ENCODE measurements around the gene TBC1D8. TPM values are rescaled to one million over a fixed set of nuclear protein-coding genes. Genes with fewer than 3 reads are reported as not detected.

TBC1D8 gene
- total RNA-seq, 2 experiments from 2014 or later = 0.73 to 1.1 TPM

- POLR2A ChIA-PET = no interaction called here
- CTCF ChIA-PET = no interaction called here
Measured at GRCh38 chr2:100972452-100972851, 178.7 kb downstream of the TBC1D8 start.

DNA sequence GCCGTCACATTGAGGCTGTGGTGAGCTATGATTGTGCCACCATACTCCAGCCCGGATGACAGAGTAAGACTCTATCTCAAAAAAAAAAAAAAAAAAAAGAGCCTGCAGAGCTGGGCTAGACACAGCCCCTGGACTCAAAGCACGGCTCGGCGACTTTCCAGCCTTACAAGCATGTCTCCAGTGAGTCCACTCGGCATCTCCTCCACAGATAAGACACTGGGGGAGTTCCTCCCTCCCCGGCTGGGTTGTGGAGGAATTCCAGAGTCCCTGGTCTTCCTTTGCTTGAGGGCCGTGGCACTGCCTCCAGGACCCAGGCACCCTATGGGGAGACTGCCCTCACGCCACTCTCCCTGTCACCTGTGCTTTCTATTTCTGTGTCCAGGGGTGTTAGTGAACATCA is 180.0 kb downstream of the TBC1D8 start:
- CTCF ChIA-PET = interaction anchor here (1.0 kb wide), 2 partner anchors 102 to 365 kb away, joined by 3 read pairs; no protein-coding TSS in a partner anchor
- POLR2A ChIA-PET = no interaction called here

- ChIA-PET POLR2A (no interaction called here), CTCF (interaction anchor here (0.5 kb wide), 1 partner anchor 101 kb away, joined by 3 read pairs; no protein-coding TSS in a partner anchor)
Measured at GRCh38 chr2:100969998-100970397, 181.2 kb downstream of the TBC1D8 start.

DNA sequence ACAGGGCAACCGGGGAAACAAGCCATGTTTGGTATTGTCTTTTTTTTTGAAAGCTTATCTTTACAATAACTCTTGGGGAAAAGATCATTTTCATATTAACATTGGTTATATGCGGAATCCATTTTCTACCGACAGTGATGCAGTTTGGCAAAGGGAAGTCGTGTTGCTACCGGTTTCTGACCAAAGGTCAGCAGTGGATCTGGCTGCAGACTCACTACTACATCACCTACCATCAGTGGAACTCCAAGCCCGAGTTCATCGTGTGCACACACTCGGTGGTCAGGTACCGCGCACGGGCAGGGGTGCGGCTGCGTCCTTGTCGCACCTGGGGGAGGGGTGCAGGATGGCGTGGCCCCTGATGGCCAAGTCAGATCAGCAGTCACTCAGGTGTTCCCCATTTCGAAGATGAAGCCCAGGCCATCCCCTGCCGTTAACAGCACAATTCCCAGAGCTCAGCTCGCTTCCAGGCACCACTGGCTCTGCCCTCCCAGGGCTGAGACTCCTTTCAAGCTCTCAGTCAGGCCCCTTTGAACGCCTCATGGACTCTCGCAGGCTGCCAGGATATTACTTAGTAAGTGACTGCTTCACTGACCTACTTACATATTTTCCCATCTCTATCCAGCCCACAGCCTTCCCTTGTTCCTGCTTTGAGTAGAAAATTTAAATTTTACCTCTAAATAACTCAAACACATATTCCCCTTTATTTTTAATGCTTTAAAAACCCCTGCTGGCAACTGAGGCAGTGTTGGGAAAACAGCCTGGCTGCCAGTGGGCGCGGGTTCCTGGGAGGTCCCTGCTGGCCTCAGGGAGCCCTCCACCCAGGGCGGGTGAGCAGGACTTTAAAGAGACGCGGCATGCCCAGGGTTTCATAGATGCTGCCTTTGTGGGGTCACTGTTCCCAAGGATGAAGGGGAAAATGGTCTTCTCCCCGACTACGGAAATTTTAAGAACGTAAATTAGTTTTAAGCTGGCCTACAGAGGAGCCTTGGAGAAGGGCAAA is 182.7 kb downstream of the TBC1D8 start:
- CTCF ChIA-PET = no interaction called here
- POLR2A ChIA-PET = no interaction called here

DNA sequence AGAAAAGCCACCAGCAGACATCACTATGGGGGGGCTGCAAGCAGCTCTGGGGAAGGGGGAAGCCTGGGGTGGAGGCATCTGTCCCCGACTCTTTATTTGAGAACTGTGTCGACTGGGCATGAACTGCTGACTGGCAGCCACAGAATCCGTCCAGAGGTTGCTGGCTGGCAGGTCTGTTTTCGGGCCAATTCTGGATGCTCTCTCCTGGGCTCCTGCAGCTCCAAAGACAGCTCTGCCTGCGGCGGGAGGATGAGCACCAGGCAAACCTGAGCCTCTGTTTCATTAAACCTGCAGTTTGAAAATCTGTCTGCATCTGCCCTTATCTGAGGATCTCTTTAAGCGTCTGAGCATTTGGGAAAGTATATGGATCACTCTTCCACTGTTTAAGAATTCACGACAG is 183.5 kb downstream of the TBC1D8 start:
- CTCF ChIA-PET = interaction anchor here (0.7 kb wide), 1 partner anchor 102 kb away, joined by 4 read pairs; no protein-coding TSS in a partner anchor
- POLR2A ChIA-PET = no interaction called here

- CTCF ChIA-PET = no interaction called here
Measured at GRCh38 chr2:100965596-100965995, 185.6 kb downstream of the TBC1D8 start.

DNA sequence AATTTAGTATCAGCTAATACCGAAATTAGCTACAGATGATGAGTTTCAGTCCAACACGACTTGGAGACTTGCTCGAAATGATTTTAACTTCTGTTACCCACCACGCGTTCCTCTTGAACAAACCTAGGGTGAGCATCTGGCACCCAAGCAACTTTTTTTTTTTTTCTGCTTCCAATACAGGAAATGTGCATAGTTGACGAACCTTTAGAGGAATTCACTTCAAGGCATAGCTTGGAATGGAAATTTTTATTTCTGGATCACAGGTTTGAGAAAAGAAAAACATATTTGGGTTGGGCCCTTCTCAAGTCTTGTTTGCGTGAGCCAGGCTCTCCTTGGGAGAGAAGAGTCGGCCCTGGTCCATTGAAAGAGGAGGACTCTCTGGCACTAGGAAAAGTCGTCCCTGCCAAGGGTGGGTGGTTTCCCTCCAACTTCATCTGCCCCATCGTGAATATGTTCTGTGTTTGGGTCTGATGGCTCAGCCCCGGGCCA is 186.5 kb downstream of the TBC1D8 start:
- ChIA-PET CTCF (interaction anchor here (0.6 kb wide), 1 partner anchor 352 kb away, joined by 5 read pairs; no protein-coding TSS in a partner anchor), POLR2A (no interaction called here)

More at GRCh38 chr2:100965596-100965995, 185.6 kb downstream of the TBC1D8 start:
- POLR2A ChIA-PET = no interaction called here

- CTCF ChIA-PET = no interaction called here
- POLR2A ChIA-PET = no interaction called here
Measured at GRCh38 chr2:100964222-100964621, 187.0 kb downstream of the TBC1D8 start.

DNA sequence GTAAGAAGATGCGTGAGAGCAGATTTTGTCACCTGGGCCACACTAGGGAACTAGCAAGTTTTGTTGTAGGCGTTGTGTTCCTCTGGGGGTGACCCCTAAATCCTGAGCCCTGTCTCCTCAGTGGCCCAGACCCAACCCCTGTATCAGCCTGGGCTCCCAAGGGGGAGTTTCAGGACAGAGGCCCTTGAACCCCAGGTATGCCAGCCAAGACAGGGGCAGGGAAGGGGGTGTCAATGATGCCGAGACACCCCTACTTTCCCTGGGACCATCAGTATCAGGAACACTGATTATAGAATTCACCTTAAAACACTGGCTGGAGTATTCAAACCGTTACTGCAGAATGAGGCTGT is 188.2 kb downstream of the TBC1D8 start:
- CTCF ChIA-PET = no interaction called here

DNA sequence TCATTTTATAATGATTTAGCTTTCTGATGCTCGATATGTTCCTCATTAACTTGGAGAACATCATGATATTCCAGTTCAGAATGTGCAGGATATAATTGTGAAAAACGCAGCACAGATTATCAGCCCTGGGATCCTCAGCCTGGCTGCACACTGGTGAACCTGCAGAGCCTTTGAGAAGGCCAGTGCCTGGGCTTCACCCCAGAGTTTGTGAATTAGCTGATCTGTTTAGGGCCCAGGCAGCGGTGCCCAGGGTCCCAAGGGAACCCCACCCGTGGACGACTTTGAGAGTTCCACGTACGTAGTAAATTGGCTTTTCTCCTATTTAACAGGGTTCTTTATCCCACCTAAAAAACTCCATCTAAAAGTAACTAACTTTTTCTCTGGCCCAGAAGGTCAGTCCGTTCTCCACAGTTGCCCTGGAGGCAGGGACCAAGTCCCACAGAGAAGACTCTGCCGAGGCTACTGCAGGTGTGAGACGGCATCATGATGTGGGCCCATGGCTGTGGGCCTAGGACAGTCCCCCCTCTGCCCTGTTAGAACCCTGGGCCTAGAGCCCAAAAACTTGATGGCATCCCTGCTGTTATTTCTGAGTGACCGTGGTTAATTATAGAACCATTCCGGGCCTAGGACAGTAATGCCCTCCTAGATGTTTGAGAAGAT is 188.7 kb downstream of the TBC1D8 start:
- ChIA-PET POLR2A (no interaction called here), CTCF (no interaction called here)

More for the DNA sequence above, 188.2 kb downstream of the TBC1D8 start:
- POLR2A ChIA-PET = no interaction called here

GRCh38 chr2:100960688-100961087 is 190.5 kb downstream of the TBC1D8 start:
- ChIA-PET CTCF (no interaction called here), POLR2A (no interaction called here)

- ChIA-PET CTCF (no interaction called here), POLR2A (no interaction called here)
Measured at GRCh38 chr2:100959225-100959880, 191.8 kb downstream of the TBC1D8 start.

DNA sequence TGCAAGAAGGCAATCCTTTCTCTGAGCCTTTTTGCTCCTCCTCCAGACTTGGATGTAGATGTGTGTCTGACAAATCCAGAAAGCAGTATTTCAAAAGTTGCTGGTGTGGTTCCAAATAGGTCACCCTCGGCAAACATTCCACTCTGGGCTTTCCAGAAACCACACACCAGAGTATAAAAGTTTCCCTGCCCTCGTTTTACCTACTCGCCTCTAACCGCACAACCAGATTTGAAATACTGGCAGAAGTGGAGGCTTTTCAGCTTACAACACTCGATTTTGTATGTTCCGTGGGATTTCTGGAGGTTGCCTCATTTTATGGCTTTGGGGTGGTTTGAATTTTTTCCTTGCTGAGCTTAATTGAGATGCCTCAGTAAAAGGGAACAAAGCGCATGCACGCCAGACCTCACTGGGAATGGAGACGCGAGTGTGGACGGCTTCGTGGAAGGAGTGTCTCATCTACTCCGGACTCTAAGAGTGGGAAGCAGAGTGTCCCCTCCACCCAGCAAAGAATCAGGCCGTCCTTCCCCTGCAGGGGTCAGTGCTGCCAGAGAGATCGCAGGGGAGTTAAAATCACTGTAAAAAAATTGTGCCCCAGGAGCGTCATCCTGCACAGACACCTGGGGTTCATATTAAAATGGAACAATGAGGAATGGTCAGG is 193.1 kb downstream of the TBC1D8 start:
- CTCF ChIA-PET = no interaction called here
- POLR2A ChIA-PET = no interaction called here

Other genes starting within 250 kb of the TBC1D8 start
- 1,000 to 10,000 TPM; 1,384 to 1,418 TPM for gene RPL31, start 149.1 kb downstream of the TBC1D8 start, total RNA-seq
- gene CNOT11, start 101.5 kb upstream of the TBC1D8 start, total RNA-seq = 10 to 100 TPM; 65.2 to 68.7 TPM
- 10 to 100 TPM; 42.1 to 45.9 TPM for gene RNF149, start 157.3 kb upstream of the TBC1D8 start, total RNA-seq
- not detected for gene CREG2, start 236.1 kb upstream of the TBC1D8 start, total RNA-seq

Data from activated CD8-positive, alpha-beta memory T cell treated with anti-CD3 and anti-CD28 coated beads for 36 hours (primary cell).